ENCODE results near the gene TPST1. TPM values are rescaled to one million over a fixed set of nuclear protein-coding genes. Genes with fewer than 3 reads are reported as not detected.

TPST1 gene
- total RNA-seq, 4 donors from 2014 or later, result 31.9 to 38.3 (median 36.8) TPM

GRCh38 chr7:66182920-66183319 is 22.2 kb upstream of the TPST1 start:
- TF ChIP-seq EP300 (IDR thresholded peaks at IDR 0.05) (no peak), POLR2A (IDR thresholded peaks at IDR 0.05) (no peak), CTCF (IDR thresholded peaks at IDR 0.05) (no peak)
- Histone ChIP-seq H3K27ac (no peak overlapping the region), H3K4me1 (no peaks in the 10 kb centered on the region), H3K4me3 (no peak overlapping the region), H3K9me3 (peaks cover 0 to 4% (median 0%) of the 10 kb centered on the region in 4 donors), H3K36me3 (no peaks in the 10 kb centered on the region), H3K27me3 (no peaks in the 10 kb centered on the region)
- DNase-seq (ENCODE audit: low spot score in 2 of 2), result no peak
- 96 to 97% methylated on average over 6 of the region's 6 CpGs for whole genome bisulfite sequencing, 2 donors

DNA sequence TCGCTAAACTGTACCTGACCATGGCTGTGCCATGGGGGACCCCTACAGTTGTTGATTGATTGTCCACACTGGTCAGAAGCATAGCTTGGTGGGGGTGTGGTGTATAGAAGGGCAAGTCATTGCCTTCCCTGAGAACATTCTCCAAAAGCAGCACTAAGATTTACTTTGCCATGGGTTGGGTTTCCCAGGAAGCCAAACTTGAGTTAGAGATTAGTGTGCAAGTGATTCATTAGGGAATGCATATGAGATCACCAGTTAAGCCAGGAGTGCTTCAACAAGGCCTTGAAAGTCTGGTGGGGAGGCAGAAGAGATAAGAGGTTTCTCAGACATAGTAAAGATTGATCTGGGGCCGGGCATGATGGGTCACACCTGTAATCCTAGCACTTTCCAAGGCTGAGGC is 21.4 kb upstream of the TPST1 start:
- H3K27me3 ChIP-seq, result no peaks in the 10 kb centered on the region
- no peaks in the 10 kb centered on the region for H3K36me3 ChIP-seq
- no peaks in the 10 kb centered on the region for H3K4me1 ChIP-seq
- TF ChIP-seq POLR2A (IDR thresholded peaks at IDR 0.05) (no peak), CTCF (IDR thresholded peaks at IDR 0.05) (no peak), EP300 (IDR thresholded peaks at IDR 0.05) (no peak)
- no peak for DNase-seq (ENCODE audit: low spot score in 2 of 2)
- no peak overlapping the region for H3K27ac ChIP-seq
- no peak overlapping the region for H3K4me3 ChIP-seq
- H3K9me3 ChIP-seq, result no peaks in the 10 kb centered on the region
- WGBS, 2 donors, result 90 to 95% methylated on average over 2 of the region's 2 CpGs

DNA sequence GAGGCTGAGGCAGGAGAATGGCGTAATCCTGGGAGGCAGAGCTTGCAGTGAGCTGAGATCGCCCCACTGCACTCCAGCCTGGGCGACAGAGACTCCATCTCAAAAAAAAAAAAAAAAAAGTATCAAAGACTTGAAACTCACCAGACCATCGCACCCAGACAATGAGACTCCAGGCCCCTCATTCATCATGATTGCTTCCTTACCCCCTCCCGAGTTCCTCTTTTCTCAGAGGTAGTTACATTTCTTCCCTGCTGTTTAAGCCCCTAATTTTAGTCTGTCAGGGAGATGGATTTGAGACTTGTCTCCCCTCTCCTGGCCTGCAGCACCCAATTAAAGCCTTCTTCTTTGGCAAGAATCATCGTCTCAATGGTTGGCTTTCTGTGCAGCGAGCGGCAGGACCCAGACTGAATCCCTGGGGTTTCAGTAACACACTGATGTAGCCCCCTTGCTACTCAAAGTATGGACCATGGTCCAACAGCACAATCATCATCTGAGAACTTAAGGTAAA is 19.4 kb upstream of the TPST1 start:
- DNase-seq (ENCODE audit: low spot score in 2 of 2), result no peak
- WGBS, 2 donors, result 89 to 91% methylated on average over 8 of the region's 8 CpGs
- H3K36me3 ChIP-seq, result no peaks in the 10 kb centered on the region
- no peak overlapping the region for H3K27ac ChIP-seq
- no peak for TF ChIP-seq CTCF (IDR thresholded peaks at IDR 0.05)
- no peak for TF ChIP-seq POLR2A (IDR thresholded peaks at IDR 0.05)
- TF ChIP-seq EP300 (IDR thresholded peaks at IDR 0.05), result no peak
- H3K4me3 ChIP-seq, result no peak overlapping the region
- H3K27me3 ChIP-seq, result no peaks in the 10 kb centered on the region
- H3K9me3 ChIP-seq, result no peaks in the 10 kb centered on the region
- no peaks in the 10 kb centered on the region for H3K4me1 ChIP-seq

GRCh38 chr7:66186991-66187390 is 18.1 kb upstream of the TPST1 start:
- no peak for DNase-seq (ENCODE audit: low spot score in 2 of 2)
- H3K27me3 ChIP-seq, result no peaks in the 10 kb centered on the region
- no peak overlapping the region for H3K4me3 ChIP-seq
- no peaks in the 10 kb centered on the region for H3K9me3 ChIP-seq
- 89 to 90% methylated on average over 4 of the region's 4 CpGs for WGBS, 2 donors
- TF ChIP-seq EP300 (IDR thresholded peaks at IDR 0.05) (no peak), POLR2A (IDR thresholded peaks at IDR 0.05) (no peak), CTCF (IDR thresholded peaks at IDR 0.05) (no peak)
- no peak overlapping the region for H3K27ac ChIP-seq
- no peaks in the 10 kb centered on the region for H3K36me3 ChIP-seq
- H3K4me1 ChIP-seq, result no peaks in the 10 kb centered on the region

DNA sequence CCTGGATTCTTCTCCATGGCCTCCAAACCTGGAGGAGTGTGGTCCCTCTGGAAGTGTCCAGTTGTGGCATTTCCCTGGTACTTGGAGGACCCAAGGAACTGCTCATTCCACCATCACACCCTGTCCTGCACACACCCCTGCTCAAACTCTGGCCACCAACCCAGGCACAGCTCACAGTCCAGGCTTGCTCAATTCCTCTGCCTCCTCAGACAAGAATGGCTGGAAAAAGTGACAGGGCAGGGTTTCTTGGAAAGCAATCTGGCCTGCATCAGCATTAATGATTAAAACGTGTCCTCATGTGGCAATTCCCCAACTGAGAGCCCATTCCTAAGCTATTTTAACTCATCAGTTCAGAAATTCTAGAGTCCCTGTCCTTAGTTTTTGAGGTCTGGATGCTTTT is 17.2 kb upstream of the TPST1 start:
- peak; percentile 54 to 80 for DNase-seq (ENCODE audit: low spot score in 2 of 2)
- no peak overlapping the region for H3K27ac ChIP-seq

DNA sequence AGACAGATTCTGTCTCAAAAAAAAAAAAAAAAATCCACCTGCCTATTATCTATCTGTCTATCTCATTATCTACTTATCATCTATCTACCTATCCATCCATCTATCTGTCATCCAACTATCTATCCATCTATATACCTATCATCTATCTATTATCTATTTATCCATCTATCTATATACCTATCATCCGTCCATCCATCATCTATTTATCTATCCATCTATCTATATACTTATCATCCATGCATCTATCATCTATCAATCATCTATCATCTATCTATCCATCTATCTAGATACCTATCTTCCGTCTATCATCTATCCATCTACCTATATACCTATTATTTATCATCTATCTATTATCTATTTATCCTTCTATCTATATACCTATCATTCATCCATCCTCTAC is 16.5 kb upstream of the TPST1 start:
- Histone ChIP-seq H3K27me3 (no peaks in the 10 kb centered on the region), H3K4me3 (no peak overlapping the region), H3K27ac (no peak overlapping the region), H3K9me3 (no peaks in the 10 kb centered on the region), H3K36me3 (no peaks in the 10 kb centered on the region), H3K4me1 (no peaks in the 10 kb centered on the region)
- TF ChIP-seq EP300 (IDR thresholded peaks at IDR 0.05) (no peak), POLR2A (IDR thresholded peaks at IDR 0.05) (no peak), CTCF (IDR thresholded peaks at IDR 0.05) (no peak)
- 96 to 97% methylated on average over 2 of the region's 2 CpGs for WGBS, 2 donors
- DNase-seq (ENCODE audit: low spot score in 2 of 2), result no peak

More for the DNA sequence above, 17.2 kb upstream of the TPST1 start:
- 27 to 36% methylated on average over 1 of the region's 1 CpG for whole genome bisulfite sequencing, 2 donors
- H3K9me3 ChIP-seq, result no peaks in the 10 kb centered on the region
- TF ChIP-seq POLR2A (IDR thresholded peaks at IDR 0.05) (no peak), EP300 (IDR thresholded peaks at IDR 0.05) (peak in 1 of 2 donors; percentile 91)
- no peaks in the 10 kb centered on the region for H3K36me3 ChIP-seq
- no peaks in the 10 kb centered on the region for H3K27me3 ChIP-seq
- H3K4me3 ChIP-seq, result no peak overlapping the region
- H3K4me1 ChIP-seq, result no peaks in the 10 kb centered on the region
